HG03103 (cell line): ENCODE results near the gene CABLES1.
A peak's percentile ranks its signal among the peaks of the same experiment; 100 is the strongest.
"Not testable (repeated sequence)": the region's sequence is repeated elsewhere in the genome, so short reads cannot be mapped to it uniquely, and the experiment has no call there.

Source experiments
- ATAC-seq: cut with Tn5 transposase; IDR thresholded peaks from one replicate; pipeline ENCODE4 v1.9.1; 2021; ENCODE audit warnings: low read depth; ENCODE audit not compliant: unreplicated experiment

CABLES1 gene

DNA sequence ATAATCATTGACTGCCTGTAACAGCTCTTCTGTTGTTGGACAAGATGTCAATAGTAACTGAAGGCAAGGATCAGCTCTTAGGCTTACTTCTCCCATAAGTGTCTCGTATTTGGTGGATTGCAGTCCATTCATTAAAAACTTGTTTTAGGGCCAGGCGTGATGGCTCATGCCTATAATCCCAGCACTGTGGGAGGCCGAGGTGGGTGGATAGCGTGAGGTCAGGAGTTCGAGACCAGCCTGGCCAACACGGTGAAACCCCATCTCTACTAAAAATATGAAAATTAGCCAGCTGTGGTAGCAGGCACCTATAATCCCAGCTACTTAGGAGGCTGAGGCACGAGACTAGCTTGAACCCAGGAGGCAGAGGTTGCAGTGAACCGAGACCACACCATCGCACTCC, 26.1 kb upstream of the CABLES1 start:
- not testable (repeated sequence) for ATAC-seq

DNA sequence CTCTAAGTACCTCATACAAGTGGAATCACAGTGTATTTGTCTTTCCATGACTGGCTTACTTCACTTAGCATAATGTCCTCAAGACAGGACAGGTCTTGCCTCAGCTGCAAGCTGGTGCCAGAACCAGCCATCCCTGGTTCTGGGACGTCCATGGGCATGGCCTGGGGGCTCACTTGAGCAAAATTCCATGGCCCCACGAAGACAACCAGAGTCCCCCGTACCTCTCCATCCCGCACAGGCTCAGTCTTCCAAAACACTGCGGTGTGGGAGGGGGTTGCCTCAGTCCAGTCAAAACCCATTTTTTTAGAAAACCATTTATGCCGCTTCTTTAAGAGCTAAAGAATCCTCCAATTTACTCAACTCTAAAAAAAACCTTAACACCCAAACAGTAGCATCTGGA, 21.7 kb upstream of the CABLES1 start:
- no peak for ATAC-seq

DNA sequence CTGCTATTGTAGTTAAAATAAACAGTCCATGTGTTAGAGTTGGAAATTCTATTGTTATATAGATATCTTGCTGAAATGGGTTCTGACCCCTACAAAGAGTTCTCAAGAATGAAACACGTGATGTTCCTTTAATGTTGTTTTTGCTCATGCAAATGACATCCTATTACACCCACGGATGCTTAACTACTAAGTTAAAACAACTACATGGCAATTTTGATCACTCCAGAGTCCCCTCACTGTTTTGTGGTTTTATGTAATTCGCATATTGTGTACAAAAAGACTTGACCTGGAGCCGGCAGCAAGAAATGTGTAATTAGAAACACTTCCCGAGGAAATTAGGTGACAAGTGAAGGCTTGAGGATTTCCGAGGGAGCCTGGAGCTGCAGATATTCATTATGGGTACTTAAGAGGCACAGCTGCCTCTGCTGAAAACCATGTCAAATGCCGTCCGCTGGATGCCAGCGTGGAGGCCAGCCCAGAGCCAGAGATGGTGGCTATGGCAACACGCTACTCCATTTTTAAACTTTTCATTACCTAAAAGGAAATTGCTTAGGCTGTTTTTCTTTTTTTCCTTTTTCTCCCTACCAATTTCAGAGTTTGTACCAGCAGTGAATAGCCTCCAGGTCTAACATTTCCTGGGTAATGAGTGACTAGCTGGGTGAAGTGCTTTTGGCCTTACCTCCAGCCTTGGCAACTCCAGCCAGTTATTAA, 21.0 kb upstream of the CABLES1 start:
- ATAC-seq = no peak

GRCh38 chr18:23114911-23115310, 20.4 kb upstream of the CABLES1 start:
- no peak for ATAC-seq

GRCh38 chr18:23115683-23116096, 19.6 kb upstream of the CABLES1 start:
- no peak for ATAC-seq

DNA sequence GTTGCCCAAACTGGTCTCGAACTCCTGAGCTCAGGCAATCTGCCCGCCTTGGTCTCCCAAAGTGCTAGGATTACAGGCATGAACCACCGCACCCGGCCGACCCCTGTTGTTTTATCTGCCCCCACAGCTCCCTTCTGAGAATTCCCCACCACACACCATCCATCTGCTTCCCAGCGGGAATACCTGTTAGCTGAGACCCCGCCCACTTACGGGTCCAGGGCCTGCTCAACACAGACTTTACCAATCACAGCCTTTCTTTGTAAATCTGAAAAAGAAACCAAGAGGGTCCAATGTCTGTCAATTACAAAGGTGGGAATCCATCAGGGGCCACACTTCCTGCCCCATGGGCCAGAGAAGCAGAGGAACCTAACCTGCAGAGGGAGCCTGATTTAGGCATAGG, 14.2 kb upstream of the CABLES1 start:
- no peak for ATAC-seq

- ATAC-seq = no peak
Measured at GRCh38 chr18:23122334-23123229, 12.7 kb upstream of the CABLES1 start.

DNA sequence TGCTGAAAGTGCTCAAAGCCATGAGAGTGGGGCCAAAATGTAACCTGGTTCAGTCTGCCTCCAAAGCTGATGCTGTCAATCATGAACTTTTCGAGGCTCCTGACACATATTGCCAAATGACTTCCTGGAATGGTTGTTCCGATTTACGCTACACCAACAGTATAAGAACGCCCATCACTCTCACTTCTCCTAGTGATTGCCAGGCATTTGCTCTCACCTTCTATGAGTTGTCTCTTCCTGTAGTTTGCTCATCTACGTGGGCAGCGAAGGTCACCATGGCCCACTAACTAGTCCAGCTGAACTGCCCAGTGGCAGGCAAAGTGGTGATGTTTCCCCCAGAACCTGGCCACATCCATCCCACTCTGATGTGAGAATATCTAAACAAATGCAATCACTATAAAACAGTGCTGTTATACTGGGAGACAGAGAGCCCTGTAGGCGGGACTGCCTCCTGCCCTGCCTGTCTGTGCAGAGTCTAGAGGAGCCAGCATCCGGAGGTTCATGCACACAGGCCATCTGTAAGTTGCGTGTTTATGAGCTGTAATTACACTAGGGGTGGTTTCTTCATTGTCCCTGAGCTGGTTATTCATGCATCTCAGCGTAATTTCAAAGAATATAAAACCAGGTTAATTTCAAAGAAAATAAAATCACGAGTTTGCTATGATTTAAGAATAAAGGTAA, 8.8 kb upstream of the CABLES1 start:
- ATAC-seq = no peak

DNA sequence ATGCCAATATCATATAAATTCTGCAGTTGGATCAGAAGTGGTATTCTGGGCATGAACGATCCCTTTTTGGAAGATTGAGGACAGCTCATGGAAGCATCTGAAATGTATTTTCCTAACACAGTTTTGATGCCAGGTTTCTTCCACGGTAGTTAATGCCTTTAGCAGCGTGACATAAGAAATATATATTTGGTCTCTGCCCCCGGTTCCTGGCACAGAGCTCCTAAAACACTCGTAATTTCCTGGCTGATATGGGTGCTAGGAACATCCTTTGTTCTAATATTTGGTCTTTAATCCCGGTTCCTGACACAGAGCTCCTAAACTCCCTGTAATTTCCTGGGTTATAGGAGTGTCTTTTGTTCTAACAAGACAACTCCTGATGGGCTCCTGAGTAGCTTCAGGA, 8.2 kb upstream of the CABLES1 start:
- no peak for ATAC-seq

DNA sequence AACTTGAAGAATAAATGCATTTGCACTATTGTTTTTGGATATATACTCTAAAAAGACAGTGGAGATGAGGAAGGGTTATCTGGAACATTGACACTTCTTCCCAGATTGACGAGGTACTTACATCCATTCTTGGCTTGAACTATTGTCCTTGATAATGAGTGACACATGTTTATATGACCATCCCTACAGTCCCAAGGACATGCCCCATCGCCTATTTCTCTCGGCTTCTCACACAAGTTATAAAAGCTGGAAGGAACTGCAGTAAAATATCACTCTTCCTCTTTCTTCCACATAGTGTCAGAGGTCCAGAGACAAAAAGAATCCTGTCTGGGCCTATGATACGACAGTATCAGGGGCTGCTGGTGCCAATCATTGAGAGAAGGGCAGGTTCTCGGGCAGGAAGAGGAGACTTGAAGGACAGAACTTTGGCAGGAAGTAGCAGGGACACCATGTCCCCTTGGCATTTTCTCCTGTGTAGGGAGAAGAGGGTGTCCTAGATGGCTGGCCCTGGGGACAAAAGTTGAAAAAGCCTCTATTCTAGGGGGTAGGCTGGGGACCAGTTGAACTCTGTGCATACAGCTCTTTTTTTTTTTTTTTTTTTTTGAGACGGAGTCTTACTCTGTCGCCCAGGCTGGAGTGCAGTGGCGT, 5.8 kb upstream of the CABLES1 start:
- no peak for ATAC-seq

- ATAC-seq = no peak
Measured at GRCh38 chr18:23131693-23132319, 3.5 kb upstream of the CABLES1 start.

GRCh38 chr18:23133860-23134779, 1.2 kb upstream of the CABLES1 start:
- peak; percentile 40 for ATAC-seq

- no peak for ATAC-seq
Measured at GRCh38 chr18:23135550-23136325, 453 bp downstream of the CABLES1 start.

DNA sequence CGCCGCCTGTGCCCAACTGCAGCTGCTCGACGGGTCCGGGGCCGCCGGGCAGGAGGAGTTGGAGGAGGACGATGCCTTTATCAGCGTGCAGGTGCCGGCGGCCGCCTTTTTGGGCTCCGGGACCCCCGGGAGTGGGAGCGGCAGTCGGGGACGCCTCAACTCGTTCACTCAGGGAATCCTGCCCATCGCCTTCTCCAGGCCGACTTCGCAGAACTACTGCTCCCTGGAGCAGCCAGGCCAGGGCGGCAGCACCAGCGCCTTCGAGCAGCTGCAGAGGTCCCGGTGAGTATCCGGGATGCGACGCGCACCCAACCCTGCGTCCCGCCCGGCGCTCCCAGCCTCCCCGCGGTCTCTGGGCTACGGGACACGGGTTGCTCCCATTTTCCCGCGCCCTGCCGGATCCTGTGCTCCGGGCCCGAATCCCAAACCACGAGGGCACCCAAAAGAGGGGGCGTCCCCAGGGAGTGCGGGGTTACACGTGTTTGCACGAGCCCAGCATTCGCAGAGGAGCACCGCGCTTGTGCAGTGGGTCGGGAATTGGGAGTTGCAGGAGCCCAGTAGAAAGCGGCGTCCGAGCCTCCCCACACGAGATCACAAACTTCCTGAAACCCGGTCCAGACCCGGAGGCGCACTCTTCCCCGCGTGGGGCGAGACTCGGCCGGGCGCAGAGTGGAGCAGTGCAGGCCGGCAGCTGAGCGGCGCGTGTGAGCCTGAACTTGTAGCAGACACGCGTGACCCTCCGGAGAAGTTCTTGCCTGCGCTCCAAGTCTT, 1.2 kb downstream of the CABLES1 start:
- no peak for ATAC-seq

GRCh38 chr18:23137097-23137635, 1.9 kb downstream of the CABLES1 start:
- ATAC-seq = no peak

- ATAC-seq = no peak
Measured at GRCh38 chr18:23137788-23138216, 2.5 kb downstream of the CABLES1 start.

DNA sequence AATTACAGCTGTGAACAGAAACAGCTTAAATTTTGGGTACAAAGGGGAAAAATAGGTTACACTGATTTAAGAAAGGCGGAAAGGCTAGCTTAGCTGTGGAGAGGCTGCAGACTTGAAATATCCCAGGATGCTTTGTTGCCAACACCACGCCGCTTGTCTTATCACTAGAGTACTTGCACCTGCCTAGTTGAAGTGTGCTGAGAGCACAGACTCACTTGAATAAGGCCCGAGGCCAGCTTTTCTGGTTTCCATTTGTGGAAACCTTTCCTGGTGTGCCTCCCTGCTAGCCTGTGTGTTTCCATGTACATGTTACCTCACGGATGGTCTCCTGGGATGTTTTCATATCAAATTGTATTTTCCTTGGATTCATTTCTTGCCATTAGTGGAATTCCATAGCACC, 3.2 kb downstream of the CABLES1 start:
- no peak for ATAC-seq
